Gastroesophageal sphincter (tissue), 4 donors: ENCODE data around the gene CRTC2. TPM values are rescaled to one million over a fixed set of nuclear protein-coding genes. Genes with fewer than 3 reads are reported as not detected.
A peak's percentile ranks its signal among the peaks of the same experiment; 100 is the strongest.
"Not testable (repeated sequence)": the region's sequence is repeated elsewhere in the genome, so short reads cannot be mapped to it uniquely, and the experiment has no call there.

Experiments used
- ATAC-seq: fragments of 150-250 bp; one replicate; pipeline ENCODE4 v1.9.1; 2016; ENCODE audit warnings: mild to moderate bottlenecking, moderate library complexity
- H3K27ac ChIP-seq, 4 donors: fragments of 200-600 bp; sonication (generic) in 3 of 4; 1 replicate in 3 of 4; 2 replicates in 1 of 4; pipeline ENCODE4 v1.5.1; 2016 to 2019
- H3K27me3 ChIP-seq: fragments of 200-600 bp; sonication (generic); one replicate; pipeline ENCODE4 v1.5.1; 2019
- H3K36me3 ChIP-seq, 2 donors: fragments of 200-600 bp; sonication (generic); one replicate each; pipeline ENCODE4 v1.5.1; 2019; ENCODE audit warnings: control low read depth in 1 of 2
- H3K4me1 ChIP-seq, 3 donors: fragments of 200-600 bp; sonication (generic); 1 replicate in 2 of 3; 2 replicates in 1 of 3; pipeline ENCODE4 v1.5.1; 2016 to 2019; ENCODE audit warnings: control low read depth in 2 of 3
- H3K4me3 ChIP-seq, 2 donors: fragments of 200-600 bp; sonication (generic); one replicate each; pipeline ENCODE4 v1.5.1; 2019; ENCODE audit warnings: mild to moderate bottlenecking in 1 of 2, moderate library complexity in 1 of 2
- H3K9me3 ChIP-seq, 3 donors: fragments of 200-600 bp; sonication (generic); one replicate each; pipeline ENCODE4 v1.5.1; 2017 to 2019; ENCODE audit warnings: control low read depth in 2 of 3
- EP300 ChIP-seq: sonication (generic); formaldehyde crosslinking; IDR thresholded peaks from one replicate; pipeline ENCODE4 v1.6.1; 2017; ENCODE audit warnings: antibody characterized with exemption, mild to moderate bottlenecking
- POLR2A ChIP-seq, 2 donors: fragments of 450-650 bp; IDR thresholded peaks; one replicate each; pipeline ENCODE4 v1.6.1; 2017; ENCODE audit warnings: antibody characterized with exemption in 2 of 2, mild to moderate bottlenecking in 2 of 2, moderate library complexity in 1 of 2
- POLR2AphosphoS5 ChIP-seq: sonication (generic); formaldehyde crosslinking; IDR thresholded peaks from one replicate; pipeline ENCODE4 v1.6.1; 2017; ENCODE audit warnings: antibody characterized with exemption
- WGBS, 2 donors: methylation state at CpG; one replicate each; pipeline ENCODE4 v1.1.5; 2018; ENCODE audit warnings: low coverage in 1 of 2; 5-methylcytosine and 5-hydroxymethylcytosine counted together
- total RNA-seq, 4 donors: library from RNA; depleted of rRNA; stranded (reverse); fragments of >200 nt; gene quantifications; one replicate each; pipeline ENCODE4 v1.1.0, GENCODE V29; 2016
- TF ChIP-seq, protein P1 (sequence below), 4 experiments: fragments of 200-600 bp in 2 of 4; fragments of 450-650 bp in 2 of 4; sonication (generic) in 1 of 4; IDR thresholded peaks; one replicate each; pipeline ENCODE4 v1.5.1; 2017 to 2019; ENCODE audit warnings: antibody characterized with exemption in 4 of 4, mild to moderate bottlenecking in 2 of 4, moderate library complexity in 2 of 4

Gene CRTC2
- total RNA-seq, 4 donors from 2014 or later, result 13.9 to 21.2 (median 15.6) TPM

DNA sequence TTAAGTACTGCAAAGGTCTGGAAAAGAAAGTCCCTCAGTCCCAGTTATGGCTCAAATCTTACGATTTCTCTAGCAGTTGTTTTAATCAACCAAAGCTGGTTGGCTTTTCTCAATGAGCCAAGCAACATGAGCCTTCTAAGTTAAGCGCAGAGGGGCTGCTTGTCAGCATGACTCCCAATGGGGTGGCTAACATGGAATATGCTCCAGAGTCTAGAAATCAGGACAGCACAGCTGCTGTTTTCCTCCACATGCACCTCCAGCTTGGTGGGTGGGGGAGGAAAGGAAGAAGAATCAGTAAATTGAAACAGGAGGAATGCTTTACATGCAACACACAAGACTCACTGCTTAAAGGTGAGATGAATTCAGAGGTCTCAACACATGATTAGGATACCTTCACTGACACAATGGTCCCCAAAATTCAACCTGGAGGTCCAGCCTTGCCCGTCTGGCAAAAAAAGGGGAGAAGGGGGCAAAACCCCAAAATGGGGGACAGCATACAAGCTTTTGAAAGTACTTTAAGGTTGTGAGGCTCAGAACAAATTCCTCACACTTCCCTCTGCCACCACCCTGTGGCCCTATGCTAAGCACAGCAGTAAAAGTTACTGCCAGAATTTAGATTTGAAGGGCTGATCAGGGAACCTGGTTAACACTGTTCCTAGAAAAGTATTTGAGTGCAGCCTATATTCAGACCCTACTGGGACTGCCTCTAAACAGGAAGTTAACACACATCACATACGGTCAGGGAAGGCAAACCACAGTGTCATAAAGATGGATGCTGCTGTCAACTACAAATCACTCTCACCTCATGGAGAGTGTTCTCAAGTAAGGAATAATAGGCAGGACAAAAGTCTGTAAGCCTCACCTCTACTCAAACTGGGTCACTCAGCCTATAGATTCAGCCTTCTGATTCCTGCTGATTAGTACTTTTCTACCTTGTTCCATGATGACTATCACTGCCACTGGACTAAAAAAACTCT is 38.2 kb downstream of the CRTC2 start:
- Histone ChIP-seq H3K27ac (peak overlapping the region in 3 of 4 donors; percentile 28 to 95 (median 44)), H3K4me3 (peak overlapping the region in 1 of 2 donors; percentile 95)
- WGBS, 2 donors, result 17 to 21% methylated on average over 2 to 4 of the region's 4 CpGs

DNA sequence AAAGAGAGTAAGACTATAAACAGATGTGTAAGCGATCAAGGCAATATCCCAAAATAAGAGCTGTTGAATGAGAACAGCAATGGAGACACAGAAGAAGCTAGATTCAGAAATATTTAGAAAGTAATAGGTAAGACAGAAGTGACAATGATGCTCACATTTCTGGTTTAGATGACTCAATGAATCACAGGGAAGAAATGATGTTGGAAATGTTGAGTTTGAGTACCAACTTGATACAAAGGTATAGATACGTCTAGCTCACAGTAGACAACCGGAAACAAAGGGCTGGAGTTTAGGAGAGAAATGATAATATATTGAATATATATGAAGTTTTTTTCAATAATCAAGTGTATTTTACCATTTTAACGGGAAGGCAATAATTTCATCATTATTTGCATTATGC is 42.1 kb downstream of the CRTC2 start:
- Histone ChIP-seq H3K9me3 (no peaks in the 10 kb centered on the region), H3K27ac (no peak overlapping the region), H3K27me3 (no peaks in the 10 kb centered on the region), H3K36me3 (no peaks in the 10 kb centered on the region), H3K4me3 (no peak overlapping the region), H3K4me1 (peaks cover 2 to 76% (median 18%) of the 10 kb centered on the region in 3 donors)
- no peak for TF ChIP-seq POLR2A (IDR thresholded peaks at IDR 0.05)
- TF ChIP-seq EP300, result no peak
- TF ChIP-seq POLR2AphosphoS5, result no peak
- TF ChIP-seq, protein P1, sequence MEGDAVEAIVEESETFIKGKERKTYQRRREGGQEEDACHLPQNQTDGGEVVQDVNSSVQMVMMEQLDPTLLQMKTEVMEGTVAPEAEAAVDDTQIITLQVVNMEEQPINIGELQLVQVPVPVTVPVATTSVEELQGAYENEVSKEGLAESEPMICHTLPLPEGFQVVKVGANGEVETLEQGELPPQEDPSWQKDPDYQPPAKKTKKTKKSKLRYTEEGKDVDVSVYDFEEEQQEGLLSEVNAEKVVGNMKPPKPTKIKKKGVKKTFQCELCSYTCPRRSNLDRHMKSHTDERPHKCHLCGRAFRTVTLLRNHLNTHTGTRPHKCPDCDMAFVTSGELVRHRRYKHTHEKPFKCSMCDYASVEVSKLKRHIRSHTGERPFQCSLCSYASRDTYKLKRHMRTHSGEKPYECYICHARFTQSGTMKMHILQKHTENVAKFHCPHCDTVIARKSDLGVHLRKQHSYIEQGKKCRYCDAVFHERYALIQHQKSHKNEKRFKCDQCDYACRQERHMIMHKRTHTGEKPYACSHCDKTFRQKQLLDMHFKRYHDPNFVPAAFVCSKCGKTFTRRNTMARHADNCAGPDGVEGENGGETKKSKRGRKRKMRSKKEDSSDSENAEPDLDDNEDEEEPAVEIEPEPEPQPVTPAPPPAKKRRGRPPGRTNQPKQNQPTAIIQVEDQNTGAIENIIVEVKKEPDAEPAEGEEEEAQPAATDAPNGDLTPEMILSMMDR (IDR thresholded peaks at IDR 0.05), result no peak
- WGBS, 2 donors, result 69 to 70% methylated on average over 4 of the region's 4 CpGs
- ATAC-seq, result no peak

More for the DNA sequence above, 38.2 kb downstream of the CRTC2 start:
- Histone ChIP-seq H3K27me3 (no peaks in the 10 kb centered on the region), H3K36me3 (no peaks in the 10 kb centered on the region), H3K4me1 (peaks cover 2 to 64% (median 29%) of the 10 kb centered on the region in 3 donors), H3K9me3 (no peaks in the 10 kb centered on the region)
- no peak for TF ChIP-seq POLR2A (IDR thresholded peaks at IDR 0.05)
- TF ChIP-seq, protein P1 (IDR thresholded peaks at IDR 0.05), result peak in 3 of 4 experiments; percentile 13 to 31 (median 21)
- no peak for ATAC-seq

DNA sequence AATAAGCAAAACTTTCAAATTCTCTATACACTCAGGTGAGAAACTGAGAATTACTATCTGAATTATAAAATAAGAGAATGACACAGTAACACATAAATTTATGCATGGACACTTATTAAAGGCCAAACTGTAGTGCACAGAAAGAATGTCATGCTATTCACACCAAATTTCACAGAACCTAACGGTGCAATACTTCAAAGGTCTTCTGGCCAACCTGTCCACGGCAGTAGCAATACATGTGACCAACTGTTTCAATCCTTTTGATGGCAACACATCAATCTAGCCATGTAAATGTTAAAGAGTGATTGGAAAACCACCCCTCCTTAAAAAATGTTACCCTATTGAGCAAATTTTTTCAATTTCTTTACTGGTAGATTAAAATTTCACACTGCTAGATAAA is 46.1 kb downstream of the CRTC2 start:
- Histone ChIP-seq H3K4me1 (peaks cover 0 to 45% (median 0%) of the 10 kb centered on the region in 3 donors), H3K27me3 (no peaks in the 10 kb centered on the region), H3K27ac (no peak overlapping the region), H3K9me3 (no peaks in the 10 kb centered on the region), H3K36me3 (peaks cover 0 to 8% of the 10 kb centered on the region in 2 donors), H3K4me3 (no peak overlapping the region)
- no peak for ATAC-seq
- TF ChIP-seq, protein P1 (IDR thresholded peaks at IDR 0.05), result no peak
- TF ChIP-seq EP300 (no peak), POLR2A (IDR thresholded peaks at IDR 0.05) (no peak), POLR2AphosphoS5 (no peak)
- 54 to 65% methylated on average over 2 of the region's 2 CpGs for WGBS, 2 donors

DNA sequence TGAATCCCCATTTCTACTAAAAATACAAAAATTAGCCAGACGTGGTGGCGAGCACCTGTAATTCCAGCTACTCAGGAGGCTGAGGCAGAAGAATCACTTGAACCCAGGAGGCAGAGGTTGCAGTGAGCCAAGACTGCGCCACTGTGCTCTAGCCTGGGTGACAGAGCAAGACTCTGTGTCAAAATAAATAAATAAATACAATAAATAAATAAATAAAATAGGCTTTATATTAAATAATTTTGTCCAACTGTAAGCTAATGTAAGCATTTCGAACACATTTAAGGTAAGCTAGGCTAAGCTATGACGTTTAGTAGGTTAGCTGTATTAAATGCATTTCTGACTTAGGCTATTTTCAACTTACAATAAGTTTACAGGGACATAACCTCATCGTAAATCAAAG is 47.9 kb downstream of the CRTC2 start:
- WGBS, 2 donors, result 78 to 79% methylated on average over 6 of the region's 6 CpGs
- not testable (repeated sequence) for H3K27me3 ChIP-seq, H3K36me3 ChIP-seq, ATAC-seq, H3K27ac ChIP-seq, H3K9me3 ChIP-seq, H3K4me3 ChIP-seq
- peaks cover 0 to 46% (median 0%) of the 10 kb centered on the region in 3 donors for H3K4me1 ChIP-seq

DNA sequence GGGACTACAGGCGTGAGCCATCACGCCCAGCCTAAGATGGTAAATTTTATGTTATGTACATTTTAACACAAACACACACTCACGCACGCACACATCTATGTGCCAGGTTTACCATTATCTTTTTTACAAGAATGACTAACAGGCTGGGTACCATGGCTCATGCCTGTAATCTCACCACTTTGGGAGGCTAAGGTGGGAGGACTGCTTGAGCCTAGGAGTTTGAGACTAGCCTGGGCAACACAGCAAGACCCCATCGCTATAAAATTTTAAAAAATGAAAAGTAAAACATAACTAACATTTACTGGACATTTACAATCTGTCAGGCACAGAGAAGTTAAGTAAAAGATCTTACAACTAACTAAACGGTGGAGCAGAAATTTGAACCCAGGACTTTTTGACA is 50.3 kb downstream of the CRTC2 start:
- H3K27me3 ChIP-seq, result no peaks in the 10 kb centered on the region
- peaks cover 0 to 8% of the 10 kb centered on the region in 2 donors for H3K36me3 ChIP-seq
- 90 to 94% methylated on average over 6 of the region's 6 CpGs for WGBS, 2 donors
- H3K27ac ChIP-seq, result no peak overlapping the region
- H3K9me3 ChIP-seq, result no peaks in the 10 kb centered on the region
- TF ChIP-seq, protein P1 (IDR thresholded peaks at IDR 0.05), result no peak
- TF ChIP-seq EP300, result no peak
- TF ChIP-seq POLR2AphosphoS5, result no peak
- TF ChIP-seq POLR2A (IDR thresholded peaks at IDR 0.05), result no peak
- peaks cover 0 to 40% (median 0%) of the 10 kb centered on the region in 3 donors for H3K4me1 ChIP-seq
- no peak for ATAC-seq
- H3K4me3 ChIP-seq, result no peak overlapping the region
